GM18873 (cell line): Measurements from ENCODE around the gene NPW.
"Not testable (repeated sequence)": the region's sequence is repeated elsewhere in the genome, so short reads cannot be mapped to it uniquely, and the experiment has no call there.

Experiments
- ATAC-seq: cut with Tn5 transposase; IDR thresholded peaks from one replicate; pipeline ENCODE4 v1.9.1; 2021; ENCODE audit warnings: mild to moderate bottlenecking, moderate library complexity, moderate number of reproducible peaks; ENCODE audit not compliant: unreplicated experiment, low FRiP score

NPW gene

DNA sequence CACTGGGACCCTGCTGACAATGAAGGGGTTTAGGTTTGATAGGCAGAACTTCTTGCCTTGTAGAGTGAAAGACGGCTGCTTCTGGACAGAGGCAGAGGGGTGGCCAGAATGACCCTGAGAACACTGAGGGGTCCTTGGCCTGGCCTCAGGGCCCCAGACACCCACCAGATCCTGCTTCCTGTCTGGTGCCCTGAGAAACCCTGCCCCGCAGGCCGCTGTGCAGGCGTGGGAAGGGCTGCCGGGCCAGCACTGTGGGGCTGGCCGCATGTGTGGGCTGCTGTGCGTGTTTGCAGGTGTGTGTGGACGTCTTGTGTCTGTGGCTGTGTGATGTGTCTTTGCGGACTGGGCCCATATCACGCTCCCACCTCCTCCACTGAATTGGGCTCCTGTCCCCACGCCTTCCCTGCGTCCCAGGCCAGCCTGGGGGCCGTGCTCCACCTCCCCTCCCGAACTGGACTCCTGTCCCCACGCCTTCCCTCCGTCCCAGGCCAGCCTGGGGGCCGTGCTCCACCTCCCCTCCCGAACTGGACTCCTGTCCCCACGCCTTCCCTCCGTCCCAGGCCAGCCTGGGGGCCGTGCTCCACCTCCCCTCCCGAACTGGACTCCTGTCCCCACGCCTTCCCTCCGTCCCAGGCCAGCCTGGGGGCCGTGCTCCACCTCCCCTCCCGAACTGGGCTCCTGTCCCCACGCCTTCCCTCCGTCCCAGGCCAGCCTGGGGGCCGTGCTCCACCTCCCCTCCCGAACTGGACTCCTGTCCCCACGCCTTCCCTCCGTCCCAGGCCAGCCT lies 14.5 kb downstream of the NPW start:
- ATAC-seq, result not testable (repeated sequence)

DNA sequence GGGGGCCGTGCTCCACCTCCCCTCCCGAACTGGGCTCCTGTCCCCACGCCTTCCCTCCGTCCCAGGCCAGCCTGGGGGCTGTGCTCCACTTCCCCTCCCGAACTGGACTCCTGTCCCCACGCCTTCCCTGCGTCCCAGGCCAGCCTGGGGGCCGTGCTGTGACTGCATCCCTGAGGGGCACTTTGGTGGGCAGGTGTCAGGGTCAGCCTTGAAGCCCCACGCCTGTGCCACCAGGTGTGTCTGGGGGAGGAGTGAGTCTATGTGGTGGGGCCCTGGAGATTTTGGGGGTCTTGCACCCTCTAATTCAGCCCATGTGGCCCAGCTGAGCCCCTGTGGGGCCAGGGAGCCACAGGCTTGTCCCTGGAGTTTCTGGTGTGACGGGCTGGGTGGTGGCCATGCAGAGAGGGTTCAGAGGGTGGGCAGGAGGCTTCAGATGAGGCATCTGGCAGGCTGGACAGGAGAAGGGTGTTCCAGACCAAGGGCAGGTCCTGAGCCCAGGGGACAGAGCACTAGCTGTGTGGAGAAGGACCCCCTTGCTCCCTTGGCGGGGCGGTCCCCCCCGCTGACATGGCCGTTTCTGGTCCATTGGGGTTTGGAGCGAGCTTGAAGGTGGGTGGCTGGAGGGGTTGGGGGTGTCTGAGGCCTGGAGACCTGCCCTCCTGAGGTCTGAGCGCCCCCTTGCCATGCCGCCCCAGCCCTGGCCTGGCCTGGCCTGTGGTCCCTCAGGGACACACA lies 15.3 kb downstream of the NPW start:
- ATAC-seq, result no peak

DNA sequence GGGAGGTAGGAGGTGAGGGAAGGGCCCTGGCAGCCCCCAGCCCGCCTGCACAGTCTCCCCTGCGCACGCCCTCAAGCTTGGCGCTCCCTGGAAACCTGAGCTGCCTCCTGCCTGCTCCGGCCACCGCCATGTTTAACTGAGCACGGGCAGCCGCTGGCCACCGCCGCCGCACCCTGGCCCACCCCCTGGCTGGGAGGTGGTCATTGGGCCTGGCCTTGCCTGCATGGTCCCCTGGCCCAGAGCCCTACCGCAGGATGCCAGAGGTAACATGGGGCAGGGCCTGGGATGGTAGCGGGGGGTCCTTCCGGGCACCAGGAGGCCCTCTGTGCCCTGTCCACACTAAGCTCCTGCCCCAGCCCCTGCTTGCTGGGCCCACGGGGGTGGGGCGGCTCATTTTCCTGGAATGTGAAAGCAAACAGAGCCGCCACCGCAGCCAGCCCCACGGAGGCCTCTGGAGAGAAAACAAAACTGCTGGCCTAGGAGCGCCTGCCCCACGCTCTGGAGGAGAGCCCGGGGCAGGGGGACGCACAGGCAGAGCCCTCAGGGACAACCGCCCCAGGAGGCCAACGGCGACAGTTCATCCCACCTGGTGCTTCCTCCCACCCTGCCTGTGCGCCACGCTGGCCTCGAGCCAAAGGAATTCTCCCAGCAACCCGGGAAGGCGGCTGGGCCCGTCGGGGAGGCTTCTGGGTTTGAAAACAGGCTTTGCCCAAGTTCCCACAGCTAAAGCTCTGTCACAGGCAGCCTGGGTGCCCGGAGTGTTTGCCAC lies 16.0 kb downstream of the NPW start:
- no peak for ATAC-seq

DNA sequence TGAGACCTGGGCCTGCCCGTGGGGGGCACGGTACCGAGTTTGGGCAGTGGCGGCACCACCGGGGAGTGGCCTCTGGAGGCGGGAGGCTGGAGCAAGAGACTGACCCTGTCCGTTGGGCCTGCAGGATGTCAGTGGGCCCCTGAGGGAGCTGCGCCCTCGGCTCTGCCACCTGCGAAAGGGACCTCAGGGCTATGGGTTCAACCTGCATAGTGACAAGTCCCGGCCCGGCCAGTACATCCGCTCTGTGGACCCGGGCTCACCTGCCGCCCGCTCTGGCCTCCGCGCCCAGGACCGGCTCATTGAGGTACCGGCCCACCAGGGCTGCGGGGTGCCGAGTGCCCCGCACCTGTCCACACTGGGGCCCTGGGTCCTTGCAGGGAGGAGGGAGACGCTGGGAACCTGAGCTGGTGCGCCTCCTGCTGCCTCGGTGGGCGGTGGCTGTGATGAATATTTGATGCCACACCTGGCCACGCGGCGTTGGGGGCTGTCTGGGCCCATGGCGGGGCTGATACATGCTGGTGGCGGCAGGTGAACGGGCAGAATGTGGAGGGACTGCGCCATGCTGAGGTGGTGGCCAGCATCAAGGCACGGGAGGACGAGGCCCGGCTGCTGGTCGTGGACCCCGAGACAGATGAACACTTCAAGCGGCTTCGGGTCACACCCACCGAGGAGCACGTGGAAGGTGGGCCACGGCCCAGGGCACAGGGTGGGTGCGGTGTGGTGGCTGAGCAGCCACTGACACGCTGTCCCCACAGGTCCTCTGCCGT lies 16.8 kb downstream of the NPW start:
- ATAC-seq, result no peak

DNA sequence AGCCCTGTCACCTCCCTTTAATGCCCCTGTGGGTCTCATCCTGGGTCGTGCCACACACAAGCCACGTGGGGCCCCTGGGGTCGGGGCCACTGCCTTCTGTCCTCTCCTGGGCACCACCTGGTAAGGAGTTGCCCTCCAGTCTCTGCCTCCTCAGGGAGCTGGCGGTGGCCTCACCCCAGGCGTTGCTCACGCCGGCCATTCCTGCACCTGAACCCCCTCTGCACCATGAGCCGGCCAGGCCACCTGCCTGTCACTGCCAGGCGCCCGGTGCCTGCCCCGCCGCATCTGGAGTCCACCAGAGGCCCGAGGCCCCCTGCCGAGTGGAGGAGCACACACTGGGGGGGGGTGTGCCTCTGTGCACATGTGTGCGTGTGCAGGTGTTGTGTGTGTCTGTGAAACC lies 17.5 kb downstream of the NPW start:
- ATAC-seq, result no peak

DNA sequence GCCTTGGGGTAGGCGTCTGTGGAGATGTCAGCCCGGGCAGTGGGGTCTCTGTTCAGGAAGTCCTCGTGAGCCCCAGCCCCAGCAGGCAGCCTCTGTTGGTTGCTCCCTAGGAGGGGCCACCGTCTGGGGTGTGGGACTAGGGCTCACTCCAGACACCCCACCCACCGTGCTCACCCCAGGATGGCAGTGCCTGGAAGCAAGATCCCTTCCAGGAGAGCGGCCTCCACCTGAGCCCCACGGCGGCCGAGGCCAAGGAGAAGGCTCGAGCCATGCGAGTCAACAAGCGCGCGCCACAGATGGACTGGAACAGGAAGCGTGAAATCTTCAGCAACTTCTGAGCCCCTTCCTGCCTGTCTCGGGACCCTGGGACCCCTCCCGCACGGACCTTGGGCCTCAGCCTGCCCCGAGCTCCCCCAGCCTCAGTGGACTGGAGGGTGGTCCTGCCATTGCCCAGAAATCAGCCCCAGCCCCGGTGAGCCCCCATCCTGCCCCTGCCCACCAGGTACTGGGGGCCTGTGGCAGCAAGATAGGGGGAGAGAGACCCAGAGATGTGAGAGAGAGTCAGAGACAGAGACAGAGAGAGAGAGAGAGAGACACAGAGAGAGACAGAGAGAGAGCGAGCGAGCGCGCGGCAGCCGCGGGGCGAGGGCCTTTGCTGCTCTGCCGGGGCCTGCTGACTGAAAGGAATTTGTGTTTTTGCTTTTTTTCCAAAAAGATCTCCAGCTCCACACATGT lies 18.2 kb downstream of the NPW start:
- ATAC-seq, result no peak

DNA sequence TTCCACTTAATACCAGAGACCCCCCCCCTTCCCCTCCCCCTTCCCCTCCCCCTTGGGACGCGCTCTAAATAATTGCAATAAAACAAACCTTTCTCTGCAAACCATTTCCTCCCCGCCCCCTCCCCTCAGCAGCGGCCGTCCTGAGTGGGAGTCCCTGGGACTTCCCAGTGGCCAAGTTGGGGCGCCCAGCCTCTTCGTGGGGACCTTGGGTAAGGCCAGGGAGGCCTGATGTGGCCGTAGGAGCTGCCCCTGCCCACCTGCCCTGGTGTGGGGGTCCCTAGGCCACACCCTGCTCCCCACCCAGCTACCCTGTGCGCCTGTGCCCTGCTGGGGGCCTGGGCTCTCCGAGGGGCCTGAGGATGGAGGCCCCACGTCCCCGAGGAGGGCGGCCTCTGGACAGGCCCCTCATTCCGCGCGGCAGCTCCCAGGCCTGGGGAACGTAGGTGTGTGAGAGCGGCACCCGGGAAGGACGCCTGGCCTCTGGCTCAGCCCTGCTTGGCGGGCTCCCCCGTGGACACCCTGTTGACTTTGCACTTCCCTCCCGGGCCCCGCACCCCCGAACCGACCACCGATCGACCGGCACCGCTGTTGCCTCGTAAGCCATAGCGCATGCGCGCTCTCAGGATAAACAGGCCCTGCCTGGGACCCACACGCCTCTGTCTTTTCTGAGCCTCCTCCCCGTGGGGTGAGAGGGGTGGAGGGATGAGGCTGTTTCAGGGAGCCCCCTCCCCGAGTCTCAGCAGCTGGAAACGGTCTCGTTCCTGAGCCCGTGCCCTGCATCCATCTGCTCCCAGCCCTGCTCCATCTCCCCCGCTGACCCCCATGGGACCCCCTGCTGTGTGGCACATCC lies 19.0 kb downstream of the NPW start:
- no peak for ATAC-seq

DNA sequence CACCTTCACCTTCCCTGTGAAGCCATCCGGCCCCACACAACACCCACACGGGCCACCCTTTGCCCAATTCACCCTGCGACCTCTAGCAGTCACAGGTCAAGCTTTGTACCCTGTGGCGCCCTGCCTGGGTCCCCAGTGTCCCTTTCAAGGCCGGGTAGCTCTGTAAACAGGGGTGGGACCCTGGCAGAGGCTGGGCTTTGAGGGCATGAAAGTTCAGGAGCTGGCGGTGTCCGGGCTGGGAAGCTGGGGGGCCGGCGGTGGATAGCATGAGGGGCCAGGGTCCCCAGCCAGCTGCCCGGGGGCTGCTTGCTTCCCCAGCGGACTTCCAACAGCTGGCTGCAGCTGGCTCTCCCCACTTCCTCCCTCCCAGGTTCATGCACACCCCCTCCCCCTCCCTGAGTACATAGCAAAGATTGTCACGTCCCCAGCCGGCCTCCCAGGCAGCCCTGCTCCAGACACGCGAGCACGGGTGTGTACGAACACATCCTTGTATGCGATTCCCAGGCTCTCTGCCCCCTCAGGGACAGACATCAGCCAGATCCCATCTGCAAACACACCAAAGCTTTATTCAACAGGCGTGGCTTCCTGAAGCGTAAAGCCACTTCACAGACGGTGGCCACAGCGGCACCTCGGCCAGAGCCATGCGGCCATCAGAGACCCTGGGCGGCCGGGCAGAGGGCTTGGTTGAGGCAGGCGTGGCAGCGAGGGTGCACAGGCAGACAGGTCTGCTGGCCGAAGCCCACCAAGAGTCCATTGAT lies 19.9 kb downstream of the NPW start:
- ATAC-seq, result no peak

DNA sequence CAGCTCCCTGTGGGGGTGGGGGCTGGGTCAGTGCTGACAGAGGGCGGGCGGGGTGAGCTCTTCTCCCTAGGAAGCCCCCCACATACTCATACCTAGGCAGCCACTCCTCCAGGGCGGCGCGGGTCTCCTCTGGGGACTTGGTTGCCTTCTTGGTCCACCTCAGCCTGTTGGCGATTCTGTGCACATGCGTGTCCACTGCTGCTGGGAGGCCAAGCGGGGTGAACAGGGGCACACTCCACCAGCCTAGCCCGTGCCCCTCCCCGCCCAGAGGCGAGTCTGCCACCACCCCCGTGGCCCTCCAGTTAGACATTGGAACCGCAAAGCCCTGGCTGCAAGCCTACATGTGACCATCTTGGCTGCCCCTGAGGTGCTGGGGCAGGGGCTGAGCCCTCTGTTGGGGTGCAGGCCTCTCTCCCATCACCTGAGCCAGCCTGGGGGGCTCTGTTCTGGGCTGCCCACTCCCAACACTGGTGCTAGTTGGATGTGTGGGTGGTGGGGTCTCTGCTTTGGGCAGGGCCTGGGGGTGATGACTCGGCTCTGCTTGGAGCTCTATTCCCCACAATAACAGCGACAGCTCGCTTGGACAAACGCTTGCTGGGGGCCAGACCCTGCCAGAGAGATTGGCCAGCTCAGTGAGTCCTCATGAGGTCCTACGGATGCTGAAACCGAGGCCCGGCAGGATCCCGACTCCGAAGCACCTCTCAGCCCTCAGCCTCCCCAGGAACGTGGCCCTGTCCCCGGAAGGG lies 20.6 kb downstream of the NPW start:
- ATAC-seq, result no peak

DNA sequence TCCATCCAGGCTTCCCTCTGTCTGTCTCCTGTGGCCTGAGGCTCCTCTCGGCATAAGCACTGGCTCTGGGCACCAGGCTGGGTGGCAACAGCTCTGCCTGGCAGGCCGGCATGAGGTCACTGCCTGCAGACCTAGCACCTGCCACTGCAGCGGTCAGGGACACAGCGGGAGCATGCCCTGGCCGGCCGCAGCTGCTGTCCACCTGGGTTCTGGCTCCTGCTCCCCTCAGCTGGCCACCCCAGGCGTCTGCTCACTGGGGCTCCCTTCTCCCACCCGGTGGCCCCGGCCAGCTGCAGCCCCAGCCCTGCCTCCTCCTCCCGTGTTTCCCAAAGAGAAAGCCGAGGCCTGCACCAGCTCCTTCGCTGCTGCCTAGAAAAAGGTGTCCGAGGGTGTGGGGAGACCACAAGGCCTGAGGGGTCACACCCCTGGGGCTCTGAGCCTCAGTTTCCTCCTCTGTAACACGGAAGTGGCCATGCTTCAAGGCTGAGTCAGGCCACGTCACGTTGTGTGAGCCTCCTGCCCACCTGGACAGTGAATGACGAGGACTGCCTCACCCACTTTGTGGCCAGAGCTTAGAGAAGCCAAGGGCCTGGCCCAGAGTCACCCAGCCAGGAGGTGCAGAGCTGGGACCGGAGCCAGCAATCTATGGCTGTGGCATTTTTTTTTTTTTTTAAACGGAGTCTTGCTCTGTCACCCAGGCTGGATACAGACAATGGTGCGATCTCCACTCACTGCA lies 21.4 kb downstream of the NPW start:
- no peak for ATAC-seq

DNA sequence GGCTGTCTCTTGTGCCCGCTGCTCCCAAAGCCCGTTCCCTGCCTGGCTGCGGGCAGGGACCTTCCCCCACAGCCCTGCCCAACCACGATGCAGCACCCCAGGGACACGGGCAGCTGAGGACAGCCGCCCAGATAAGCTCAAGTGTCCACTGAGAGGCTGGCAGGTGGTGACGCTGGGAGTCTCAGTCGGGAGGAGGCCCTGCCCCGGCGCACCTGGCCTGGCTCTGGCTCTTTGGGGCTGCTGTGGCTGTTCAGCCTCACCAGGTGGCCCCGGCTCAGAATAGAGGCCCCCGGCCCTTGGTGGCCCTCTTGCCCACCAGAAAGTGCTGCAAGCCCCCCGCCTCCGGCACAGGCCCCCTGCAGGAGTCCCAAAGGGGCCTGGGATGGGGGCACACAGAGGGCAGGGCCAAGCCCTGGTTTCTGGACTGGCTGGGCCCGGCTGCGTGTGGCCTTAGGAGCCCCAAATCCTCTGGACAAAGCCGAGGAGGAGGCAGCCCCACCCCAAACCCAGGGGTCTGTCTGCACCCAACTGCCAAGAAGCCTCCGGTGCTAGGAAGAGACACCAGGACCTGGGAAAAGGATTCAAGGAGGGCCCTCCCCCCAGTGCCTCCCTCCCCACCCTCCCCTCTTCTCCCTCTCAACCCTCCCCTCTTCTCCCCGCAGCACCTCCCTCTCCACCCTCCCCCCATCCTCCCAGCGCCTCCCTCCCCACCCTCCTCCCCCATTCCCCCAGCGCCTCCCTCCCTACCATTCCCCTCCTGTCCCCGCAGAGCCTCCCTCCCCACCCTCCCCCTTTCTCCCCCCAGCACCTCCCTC lies 22.8 kb downstream of the NPW start:
- ATAC-seq, result no peak

DNA sequence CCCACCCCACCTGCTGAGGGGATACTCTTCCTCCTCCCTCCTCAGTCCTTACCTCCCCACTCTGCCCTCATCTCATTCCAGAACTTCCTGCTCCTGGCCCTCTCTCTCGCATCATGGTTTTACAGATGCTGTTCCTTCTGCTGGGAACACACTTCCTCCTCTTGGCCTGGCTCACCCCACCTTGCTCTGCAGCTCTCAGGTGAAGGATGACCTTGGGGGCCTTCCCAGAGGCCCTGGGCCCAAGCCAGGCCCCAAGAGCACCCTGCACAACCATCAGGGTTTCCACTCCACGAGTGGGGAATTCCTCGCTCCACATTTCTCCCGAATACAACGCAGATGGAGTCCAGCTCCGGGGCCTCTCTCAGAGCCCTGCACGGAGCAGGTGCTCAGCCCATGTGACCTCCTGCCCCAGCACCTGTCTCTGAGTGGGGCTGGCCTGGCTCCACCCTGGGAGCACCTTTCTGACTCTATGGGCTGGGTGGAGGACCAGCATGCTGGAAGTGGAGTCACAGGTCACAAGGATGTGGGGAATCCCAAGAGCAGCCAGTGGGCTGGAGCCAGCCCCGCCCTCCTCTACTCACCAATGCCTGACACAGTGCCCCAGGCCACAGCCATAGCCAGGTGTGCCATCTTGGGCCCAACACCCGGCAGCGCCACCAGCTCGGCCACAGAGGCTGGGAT lies 23.5 kb downstream of the NPW start:
- no peak for ATAC-seq

DNA sequence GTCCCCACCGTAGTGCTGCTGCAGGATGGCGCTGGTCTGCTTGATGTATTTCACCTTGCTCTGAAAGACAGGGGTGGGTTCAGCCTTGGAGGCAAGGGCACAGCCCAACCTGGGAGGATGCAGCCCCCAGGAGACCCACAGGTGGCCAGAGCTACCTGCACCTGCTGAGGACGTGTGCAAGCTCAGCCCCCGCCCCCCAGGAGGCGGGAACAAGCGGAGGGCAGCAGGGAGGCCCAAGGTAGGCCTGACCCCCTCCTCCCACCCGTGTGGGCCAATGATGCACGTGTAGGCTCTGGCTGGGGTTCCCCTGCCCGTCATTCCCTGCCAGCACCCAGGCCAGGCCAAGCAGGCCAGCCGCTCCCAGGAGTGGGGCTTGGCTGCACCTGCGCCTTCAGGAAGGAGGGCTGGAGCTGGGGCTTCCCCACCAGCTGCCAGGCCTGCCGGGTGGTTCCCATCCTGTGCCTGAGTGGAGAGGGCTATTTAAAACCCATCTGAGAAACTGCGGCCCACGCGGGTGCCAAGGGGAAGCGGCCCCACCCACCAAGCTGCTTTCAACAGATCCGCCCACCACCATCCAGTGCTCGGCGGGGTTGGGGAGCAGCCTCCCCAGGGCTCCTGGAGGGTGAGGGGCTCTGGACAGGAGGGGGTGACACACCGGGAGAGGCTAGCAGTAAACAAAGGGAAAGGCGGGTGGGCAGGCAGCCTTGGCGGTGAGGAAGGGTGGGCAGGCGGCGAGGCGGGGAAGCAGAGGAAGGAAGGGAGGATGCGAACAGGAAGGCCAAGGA lies 24.3 kb downstream of the NPW start:
- ATAC-seq, result no peak

DNA sequence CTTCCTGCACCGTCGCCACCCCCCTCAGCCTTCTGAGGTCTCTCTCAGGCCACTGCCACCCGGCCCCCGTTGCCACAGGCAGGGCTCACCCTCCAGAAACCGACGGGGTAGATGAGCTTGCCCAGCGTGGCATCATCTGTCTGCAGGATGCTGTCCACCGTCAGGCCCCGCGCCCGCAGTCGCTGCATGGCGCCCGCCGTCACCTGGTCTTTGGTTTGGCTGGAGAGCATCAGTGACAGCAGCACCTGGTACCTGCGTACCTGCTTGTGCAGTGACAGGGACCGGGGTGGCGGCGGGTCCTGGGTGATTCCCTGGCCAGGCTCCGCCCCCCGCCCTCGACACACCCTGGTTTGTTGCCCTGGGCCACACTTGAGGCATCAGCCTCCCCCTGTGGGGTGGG lies 25.0 kb downstream of the NPW start:
- no peak for ATAC-seq
